Esophagus squamous epithelium (tissue), 4 donors: ENCODE measurements around the gene GLS2.

ENCODE experiments used
- POLR2A ChIP-seq, 4 donors: fragments of 450-650 bp; IDR thresholded peaks; one replicate each; pipeline ENCODE4 v1.6.1; 2017; ENCODE audit warnings: antibody characterized with exemption in 4 of 4, mild to moderate bottlenecking in 4 of 4, moderate library complexity in 3 of 4
- TF ChIP-seq, protein P1 (sequence below), 6 experiments: fragments of 450-650 bp in 4 of 6; fragments of 200-600 bp in 2 of 6; sonication (generic) in 2 of 6; IDR thresholded peaks; one replicate each; pipeline ENCODE4 v1.5.1; 2016 to 2019; ENCODE audit warnings: antibody characterized with exemption in 6 of 6, mild to moderate bottlenecking in 4 of 6, moderate library complexity in 4 of 6

DNA sequence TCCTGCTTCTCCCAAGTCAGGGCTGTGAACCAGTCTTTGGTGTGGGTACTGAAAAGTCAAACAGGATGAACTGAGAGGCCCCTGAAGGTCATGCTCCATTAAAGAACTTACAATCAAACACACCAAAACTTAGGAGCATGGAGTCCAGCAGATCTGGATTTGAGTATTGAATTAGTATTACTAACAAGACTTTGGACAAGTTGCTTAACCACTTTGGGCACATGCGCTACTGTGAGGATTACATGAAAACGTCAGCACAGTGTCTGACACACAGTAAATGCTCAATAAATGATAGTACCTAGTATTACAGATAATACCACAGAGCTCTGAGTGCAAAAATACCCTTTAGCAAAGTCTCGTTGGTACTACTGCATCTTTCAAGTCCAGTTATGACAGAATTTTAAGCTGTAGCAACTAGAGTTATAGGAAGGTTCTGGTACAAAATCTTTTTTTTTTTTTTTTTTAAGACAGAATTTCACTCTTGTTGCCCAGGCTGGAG, 62.0 kb downstream of the GLS2 start:
- TF ChIP-seq POLR2A (IDR thresholded peaks at IDR 0.05): no peak
- TF ChIP-seq, protein P1, sequence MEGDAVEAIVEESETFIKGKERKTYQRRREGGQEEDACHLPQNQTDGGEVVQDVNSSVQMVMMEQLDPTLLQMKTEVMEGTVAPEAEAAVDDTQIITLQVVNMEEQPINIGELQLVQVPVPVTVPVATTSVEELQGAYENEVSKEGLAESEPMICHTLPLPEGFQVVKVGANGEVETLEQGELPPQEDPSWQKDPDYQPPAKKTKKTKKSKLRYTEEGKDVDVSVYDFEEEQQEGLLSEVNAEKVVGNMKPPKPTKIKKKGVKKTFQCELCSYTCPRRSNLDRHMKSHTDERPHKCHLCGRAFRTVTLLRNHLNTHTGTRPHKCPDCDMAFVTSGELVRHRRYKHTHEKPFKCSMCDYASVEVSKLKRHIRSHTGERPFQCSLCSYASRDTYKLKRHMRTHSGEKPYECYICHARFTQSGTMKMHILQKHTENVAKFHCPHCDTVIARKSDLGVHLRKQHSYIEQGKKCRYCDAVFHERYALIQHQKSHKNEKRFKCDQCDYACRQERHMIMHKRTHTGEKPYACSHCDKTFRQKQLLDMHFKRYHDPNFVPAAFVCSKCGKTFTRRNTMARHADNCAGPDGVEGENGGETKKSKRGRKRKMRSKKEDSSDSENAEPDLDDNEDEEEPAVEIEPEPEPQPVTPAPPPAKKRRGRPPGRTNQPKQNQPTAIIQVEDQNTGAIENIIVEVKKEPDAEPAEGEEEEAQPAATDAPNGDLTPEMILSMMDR (IDR thresholded peaks at IDR 0.05): no peak
